MM.1S (cell line): ENCODE results near the gene RNF43.

ENCODE experiments used
- CTCF ChIP-seq: fragments of 300-600 bp; sonication (generic); IDR thresholded peaks from 2 replicates; pipeline ENCODE4 v1.5.1; 2016; ENCODE audit warnings: antibody characterized with exemption, low read length, mixed read lengths
- EZH2 ChIP-seq: fragments of 300-600 bp; sonication (generic); optimal IDR thresholded peaks from 2 replicates; pipeline ENCODE3; 2017; ENCODE audit warnings: low read depth, mild to moderate bottlenecking, antibody characterized with exemption, low read length, mixed read lengths
- EZH2phosphoT487 ChIP-seq: fragments of 300-600 bp; sonication (generic); IDR thresholded peaks from 2 replicates; pipeline ENCODE4 v1.6.1; 2018; ENCODE audit warnings: antibody characterized with exemption, low read length

GRCh38 chr17:58368860-58369213 is 48.5 kb downstream of the RNF43 start:
- TF ChIP-seq CTCF: no peak
- TF ChIP-seq EZH2: no peak
- no peak for TF ChIP-seq EZH2phosphoT487
